Measurements from ENCODE around the gene ANAPC7.
"Not testable (repeated sequence)": the region's sequence is repeated elsewhere in the genome, so short reads cannot be mapped to it uniquely, and the experiment has no call there.

The ANAPC7 gene, protein sequence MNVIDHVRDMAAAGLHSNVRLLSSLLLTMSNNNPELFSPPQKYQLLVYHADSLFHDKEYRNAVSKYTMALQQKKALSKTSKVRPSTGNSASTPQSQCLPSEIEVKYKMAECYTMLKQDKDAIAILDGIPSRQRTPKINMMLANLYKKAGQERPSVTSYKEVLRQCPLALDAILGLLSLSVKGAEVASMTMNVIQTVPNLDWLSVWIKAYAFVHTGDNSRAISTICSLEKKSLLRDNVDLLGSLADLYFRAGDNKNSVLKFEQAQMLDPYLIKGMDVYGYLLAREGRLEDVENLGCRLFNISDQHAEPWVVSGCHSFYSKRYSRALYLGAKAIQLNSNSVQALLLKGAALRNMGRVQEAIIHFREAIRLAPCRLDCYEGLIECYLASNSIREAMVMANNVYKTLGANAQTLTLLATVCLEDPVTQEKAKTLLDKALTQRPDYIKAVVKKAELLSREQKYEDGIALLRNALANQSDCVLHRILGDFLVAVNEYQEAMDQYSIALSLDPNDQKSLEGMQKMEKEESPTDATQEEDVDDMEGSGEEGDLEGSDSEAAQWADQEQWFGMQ

DNA sequence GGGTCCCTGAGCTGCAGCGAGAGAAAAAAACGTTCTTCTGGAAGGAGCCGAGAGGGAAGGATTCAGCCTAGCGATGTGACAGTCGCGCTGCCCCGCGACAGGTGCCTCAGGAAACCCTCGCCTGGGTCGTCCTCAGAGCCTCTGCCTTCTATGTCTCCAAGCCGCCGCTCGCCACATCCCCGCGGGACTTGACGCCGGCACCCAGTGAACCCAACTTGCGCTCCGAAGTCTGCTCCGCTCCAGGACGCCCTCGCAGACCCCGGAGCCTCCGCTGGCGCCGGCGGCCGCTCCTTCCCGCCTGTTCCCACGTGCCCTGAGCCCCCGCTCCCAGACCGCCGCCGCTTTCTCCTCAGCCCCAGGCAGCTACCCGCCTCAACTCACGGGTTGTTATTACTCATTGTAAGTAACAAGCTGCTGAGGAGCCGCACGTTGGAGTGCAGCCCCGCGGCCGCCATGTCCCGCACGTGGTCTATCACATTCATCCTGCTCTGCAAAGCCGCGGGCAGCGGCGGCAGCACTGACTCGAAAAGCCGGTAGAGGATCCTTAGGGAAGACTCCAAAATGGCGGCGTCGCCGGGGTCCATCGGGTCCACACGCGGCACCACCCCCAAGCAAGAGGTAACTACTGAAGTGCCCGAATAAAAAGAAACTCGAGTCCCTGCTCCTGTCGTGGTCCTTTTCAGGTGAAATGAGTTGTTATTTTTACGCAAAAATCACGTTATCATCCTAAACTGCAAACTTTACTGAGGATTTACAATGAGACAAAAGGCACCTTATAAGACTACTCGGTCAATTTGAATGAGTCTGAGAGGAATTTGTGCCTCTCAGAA lies at the start of gene ANAPC7:
Gene ANAPC7 (minus strand): TSS at position 563 of the 830 bp plus-strand sequence. CDS start 81 bp downstream, at position 482.
- DNase-seq, result peak; percentile 90

DNA sequence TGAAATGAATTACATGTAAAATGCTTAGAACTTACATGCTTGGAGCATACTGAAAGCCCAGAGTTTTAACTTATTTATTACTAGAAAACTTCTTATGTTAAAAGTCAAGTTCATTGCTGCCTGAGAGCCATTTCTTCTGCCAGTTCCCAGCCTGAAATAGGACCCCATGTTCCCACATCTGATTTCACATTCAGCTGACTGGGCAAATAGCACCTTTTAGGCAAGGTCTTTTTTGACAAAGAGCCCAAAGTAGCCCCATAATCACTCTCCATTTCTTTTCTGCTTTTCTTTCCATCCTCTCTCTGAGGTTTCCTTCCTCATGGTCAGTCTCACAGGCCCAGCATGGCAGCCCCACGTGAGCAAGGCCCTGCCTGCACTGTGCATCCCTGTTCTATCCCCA lies 47.8 kb upstream of the ANAPC7 start:
- no peak for DNase-seq

DNA sequence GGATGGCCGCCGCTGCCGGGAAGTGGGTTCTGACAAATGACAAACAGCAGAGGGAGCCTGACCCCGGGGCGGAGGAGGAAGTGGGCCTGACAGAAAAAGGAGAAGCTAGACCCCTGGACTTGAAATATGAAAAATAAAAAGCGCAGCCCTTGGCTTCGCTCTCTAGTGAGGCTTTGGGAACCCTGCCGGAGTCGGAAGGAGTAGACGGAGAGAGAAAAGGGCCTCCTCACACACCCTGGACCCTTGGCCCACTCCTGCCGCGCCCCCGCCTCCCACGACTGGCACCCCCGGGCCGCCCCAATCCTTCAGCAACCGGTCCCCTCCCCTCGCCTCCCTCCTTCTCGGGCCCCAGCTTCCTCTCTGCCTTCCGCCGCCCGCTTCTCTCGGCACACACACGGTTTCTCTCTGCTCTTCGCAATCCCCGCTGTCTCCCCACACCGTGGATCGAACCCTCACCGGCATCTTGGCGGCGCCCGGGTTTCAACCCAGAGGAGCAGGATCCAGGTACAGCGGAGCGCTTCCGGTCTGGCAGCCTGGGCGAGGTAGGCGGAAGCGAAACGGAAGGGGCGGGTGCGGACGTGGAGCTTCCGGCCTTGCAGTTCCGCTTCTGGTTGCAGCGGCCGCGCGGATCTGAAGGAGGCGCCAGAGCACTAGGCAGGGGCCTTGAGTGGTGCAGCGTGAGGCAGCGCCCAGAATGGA lies 46.4 kb upstream of the ANAPC7 start, which contains the start of gene ARPC3:
Gene ARPC3 (minus strand): TSS at position 539 of the 699 bp plus-strand sequence. CDS start 77 bp downstream, at position 462.
- peak; percentile 94 for DNase-seq

DNA sequence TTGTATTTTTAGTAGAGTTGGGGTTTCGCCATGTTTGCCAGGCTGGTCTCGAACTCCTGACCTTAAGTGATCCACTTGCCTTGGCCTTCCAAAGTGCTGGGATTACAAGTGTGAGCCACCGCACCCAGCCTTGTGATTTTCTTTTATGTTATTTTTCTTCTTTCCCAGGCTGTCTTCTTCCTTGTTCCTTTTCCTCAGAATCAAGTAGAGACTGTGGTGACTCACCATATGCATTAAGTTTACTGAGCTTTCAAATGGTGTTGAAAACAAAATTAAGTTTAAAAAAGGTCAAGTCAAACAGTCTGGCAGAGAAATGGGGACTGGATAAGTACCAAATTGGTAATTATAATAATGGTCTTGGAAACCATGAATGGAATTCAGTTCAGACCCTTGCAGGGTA lies 40.9 kb upstream of the ANAPC7 start:
- DNase-seq, result no peak

DNA sequence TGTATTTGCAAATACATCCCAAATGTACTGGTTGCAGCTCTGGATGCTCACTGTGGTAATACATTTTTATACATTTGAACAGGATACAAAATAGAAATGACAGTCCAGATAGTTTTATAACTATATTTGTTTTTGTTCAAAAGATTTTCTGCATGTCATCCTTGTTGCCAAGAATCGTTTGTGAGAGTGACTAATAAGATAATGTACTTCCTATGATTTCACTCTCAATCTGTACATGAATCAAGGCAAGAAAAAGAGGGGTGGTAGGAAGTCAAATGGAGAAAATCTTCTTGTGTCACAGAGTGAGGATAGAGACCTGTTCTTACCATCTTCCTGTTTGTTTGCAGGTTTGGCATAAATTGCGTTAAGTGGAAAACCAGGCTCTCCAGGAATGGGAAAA lies 32.7 kb upstream of the ANAPC7 start:
- peak; percentile 19 for DNase-seq

DNA sequence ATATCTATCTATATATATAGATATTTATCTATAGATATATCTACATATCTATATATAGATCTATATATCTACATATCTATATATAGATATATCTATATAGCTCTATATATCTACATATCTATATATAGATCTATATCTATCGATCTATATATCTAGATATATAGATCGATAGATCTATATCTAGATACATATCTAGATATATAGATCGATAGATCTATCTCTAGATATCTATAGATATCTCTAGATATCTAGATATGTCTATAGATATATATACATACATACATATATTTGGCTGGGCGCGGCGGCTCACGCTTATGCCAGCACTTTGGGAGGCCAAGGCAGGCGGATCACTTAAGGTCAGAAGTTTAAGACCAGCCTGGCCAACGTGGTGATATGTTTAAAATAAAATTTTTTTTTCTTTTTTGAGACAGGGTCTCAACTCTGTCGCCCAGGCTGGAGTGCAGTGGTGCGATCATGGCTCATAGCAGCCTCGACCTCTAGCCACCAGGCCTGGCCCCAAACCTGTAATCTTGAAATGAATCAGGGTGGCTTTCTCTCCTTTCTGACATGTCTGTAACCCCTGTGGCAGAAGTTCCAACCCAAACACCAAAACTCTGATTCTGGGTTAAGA lies 28.6 kb upstream of the ANAPC7 start:
- DNase-seq, result no peak

DNA sequence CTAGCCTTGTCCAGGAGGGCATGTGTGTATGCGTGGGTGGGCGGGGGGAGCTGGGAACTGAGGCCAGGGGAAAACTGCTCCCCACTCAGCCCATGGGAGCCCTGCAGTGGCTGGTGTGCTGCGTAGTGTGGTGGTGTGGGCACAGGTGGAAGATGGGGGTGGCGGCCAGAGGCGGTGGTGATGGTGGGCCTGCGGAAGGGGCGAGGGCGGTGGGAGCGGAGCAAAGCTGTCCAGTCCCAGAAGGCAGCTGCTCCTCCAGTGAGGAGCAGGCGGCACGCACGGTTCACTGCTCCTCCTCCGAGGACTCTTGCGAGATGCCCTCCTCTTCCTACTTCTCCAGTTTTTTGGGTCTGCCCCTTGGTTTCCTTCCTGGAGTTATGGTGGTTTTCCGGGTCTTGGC lies 26.2 kb upstream of the ANAPC7 start:
- not testable (repeated sequence) for DNase-seq

DNA sequence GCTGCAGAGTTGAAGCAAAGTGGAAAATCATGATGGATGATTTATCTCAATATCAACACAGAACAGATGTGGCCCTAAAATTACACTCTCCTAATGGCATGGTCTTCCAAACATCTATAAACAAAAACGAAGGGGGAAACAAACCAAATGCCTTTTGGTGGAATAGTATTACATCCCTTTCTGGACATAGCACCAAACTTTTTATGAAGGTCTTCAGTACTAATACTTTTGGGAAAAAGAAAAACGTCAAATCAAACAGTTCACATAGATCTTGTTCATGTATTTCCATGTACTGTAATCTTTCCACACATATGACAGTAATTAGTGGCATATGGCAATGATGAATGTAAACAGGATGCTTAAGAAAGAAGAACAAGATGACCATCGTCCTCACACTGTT lies 22.9 kb upstream of the ANAPC7 start:
- DNase-seq, result no peak

DNA sequence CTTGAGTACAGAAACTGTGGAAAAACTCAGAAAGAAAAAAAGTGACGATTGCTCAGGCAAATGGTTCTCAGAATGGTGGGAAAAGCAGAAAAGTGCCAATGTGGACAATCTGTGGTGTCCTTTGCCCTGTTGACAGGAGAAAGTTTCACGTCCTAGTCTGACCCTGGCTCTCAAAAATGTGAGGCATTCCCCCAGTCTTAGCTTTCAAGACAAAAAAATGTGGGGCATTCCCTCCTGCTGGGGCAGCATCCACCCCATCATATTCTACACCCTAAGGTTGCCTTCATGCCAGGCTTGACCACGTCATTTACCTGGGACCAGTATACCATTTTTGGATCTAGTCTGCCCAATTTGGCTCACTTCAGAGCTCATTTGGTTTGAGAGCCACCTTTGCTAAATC lies 20.7 kb upstream of the ANAPC7 start:
- peak; percentile 46 for DNase-seq

DNA sequence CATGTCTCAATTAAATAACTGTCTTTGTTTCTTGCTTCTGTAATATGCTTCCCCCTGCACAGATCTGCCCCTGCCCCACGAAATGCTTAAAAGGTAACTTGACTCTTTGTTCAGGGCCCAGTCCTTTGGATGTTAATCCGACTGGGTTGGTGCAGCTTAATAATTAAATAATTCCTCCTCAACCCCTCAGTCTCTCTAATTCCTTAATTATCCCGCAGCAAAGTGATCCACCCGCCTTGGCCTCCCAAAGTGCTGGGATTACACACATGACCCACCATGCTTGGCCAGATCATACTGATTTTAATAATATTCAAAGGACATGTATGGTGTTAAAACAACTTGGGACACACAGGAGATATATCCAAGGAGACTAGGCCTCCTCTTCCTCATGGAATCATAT lies 18.2 kb upstream of the ANAPC7 start:
- no peak for DNase-seq

DNA sequence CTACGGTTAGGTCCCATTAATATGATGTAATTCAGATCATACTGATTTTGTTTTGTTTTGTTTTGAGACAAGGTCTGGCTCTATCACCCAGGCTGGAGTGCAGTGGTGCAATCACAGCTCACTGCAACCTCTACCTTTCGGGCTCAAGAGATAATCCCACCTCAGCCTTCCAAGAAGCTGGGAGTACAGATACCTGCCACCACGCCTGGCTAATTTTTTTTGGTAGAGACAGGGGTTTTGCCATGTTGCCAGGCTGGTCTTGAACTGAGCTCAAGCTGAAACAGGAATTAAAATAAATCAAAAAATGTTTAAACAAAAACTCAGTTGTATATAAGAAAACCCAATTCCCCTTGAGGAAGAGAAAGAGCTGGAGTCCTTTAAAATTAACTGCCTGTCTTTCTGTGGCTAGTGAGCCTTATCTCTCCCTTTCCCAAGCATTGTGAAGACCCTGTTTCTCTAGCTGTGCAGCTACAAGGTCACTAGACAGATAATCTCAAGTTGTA lies 17.7 kb upstream of the ANAPC7 start:
- DNase-seq, result no peak

DNA sequence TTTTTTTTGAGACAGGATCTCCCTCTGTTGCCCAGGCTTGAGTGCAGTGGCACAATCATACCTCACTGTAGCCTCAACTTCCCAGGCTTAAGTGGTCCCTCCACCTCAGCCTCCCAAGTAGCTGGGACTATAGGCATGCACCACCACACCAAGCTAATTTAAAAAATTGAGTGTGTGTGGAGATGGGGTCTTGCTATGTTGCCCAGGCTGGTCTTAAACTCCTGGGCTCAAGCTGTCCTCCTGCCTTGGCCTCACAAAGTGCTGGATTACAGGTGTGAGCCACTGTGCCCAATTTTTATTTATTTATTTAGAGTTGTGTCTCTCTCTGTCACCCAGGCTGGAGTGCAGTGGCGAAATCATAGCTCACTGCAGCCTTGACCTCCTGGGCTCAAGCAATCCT lies 17.1 kb upstream of the ANAPC7 start:
- DNase-seq, result not testable (repeated sequence)

DNA sequence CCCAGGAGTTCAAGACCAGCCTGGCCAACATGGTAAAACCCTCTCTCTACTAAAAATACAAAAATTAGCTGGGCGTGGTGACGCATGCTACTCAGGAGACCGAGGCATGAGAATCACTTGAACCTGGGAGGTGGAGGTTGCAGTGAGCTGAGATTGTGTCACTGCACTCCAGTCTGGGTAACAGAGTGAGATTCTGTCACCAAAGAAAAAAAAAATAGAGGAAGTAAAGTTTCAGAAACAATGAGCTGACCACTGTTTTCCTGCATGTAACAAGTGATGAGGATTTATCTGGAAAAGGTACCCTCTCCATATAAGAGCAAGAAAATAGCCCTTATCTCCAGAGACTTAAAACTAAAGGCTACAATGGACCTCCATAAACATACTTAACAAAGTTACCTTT lies 13.6 kb upstream of the ANAPC7 start:
- not testable (repeated sequence) for DNase-seq

DNA sequence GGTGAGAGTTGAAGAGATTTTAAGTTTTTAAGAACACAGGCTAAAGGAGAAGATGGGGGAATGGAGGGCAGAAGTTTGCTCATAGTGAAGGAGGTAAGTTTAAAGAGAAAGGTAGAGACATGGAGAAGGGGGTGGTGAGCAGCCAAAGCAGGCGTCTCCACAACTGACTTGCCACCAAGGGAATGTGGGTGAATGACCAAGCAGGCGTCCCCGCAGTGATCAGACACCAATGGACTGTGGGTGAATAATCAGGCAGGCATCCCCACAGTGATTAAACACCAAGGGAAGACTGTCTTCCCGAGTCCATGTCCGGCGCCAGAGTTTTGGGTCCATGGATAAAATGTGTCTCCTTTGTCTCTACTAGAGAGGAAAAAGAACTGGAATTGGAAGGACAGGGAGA lies 6.6 kb upstream of the ANAPC7 start:
- peak; percentile 47 for DNase-seq

DNA sequence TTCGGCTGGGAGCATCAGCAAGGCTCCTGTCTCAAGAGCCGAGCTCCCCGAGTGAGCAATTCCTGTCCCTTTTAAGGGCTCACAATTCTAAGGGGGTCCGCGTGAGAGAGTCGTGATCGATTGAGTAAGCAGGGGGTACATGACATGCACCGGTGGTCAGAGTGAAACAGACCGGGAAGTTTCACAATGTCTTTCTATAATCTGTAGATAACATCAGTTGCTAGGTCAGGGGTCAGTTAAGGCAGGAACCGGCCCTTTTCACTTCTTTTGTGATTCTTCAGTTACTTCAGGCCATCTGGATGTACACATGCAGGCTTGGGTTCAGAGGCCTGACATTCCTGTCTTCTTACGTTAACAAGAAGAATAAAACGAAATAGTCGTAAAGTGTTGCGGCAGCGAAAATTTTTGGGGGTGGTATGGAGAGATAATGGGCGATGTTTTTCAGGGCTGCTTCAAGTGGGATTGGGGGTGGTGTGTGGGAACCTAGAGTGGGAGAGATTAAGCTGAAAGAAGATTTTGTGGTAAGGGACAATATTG lies 1.7 kb upstream of the ANAPC7 start:
- not testable (repeated sequence) for DNase-seq

DNA sequence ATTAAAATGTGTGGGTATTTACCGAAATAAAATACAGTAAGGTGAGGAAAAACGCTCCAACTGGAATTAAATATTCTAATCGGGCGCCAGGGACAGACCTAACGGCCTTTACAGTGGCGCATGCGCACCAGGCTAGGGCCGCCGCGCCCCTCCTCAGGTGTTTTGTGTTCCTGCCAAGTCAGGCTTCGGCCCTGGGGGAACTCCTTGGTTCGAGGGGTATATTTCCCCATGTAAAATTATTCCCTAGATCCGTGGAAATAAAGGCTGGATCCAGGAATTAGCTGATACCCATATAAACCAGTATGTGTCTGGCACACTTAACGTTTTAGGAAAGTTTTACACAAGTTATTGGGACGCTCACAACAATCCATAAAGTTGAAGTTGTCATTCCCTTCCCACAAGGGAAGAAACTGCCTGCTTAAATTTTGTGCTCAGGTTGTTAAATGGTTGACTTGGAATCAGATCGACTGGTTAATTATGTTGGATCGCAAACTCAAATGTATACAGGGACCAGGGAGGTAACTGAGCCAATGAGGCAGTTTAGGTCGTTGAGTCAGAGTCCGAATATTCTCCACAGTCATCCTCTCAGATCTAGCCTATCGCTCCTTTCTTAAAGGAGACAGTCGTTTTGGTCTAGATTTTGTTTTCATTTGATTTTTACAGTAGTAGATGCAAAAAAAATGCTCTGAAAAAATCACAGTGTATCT lies 621 bp upstream of the ANAPC7 start:
- DNase-seq, result peak; percentile 67

DNA sequence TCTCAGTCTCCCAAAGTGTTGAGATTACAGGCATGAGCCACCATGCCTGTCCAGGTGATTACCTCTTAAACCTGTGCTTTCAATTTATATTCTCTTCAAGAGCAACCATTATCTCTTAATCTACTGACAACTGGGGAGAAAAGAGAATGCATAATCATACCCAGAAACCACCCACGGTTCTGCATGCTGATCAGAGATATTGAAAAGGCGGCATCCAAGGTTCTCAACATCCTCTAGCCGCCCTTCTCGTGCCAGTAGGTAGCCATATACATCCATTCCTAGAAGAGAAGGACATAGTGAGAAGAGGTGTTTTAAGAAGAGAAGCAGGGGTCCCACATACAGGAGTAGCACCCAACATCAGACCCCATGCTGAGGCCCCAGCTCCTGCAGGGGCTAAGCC lies 20.8 kb downstream of the ANAPC7 start:
- DNase-seq, result no peak

DNA sequence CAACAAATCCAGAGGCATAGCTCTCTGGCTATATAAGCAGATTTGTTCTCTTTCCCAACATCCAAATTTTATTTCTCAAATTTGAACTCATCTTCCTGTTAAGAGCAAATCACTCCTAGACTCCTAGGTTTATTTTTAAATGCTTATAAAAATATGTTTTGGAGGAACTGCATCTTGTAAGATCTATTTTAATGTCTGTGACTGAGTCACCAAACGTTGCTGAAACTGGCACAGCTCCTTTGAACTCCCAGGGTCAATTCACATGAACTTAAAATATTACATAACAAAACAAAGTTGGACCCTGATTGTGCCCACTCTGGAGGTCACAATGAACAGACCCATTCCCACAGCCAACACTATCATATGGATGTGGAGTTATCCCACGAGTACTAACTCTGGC lies 23.9 kb downstream of the ANAPC7 start:
- no peak for DNase-seq

DNA sequence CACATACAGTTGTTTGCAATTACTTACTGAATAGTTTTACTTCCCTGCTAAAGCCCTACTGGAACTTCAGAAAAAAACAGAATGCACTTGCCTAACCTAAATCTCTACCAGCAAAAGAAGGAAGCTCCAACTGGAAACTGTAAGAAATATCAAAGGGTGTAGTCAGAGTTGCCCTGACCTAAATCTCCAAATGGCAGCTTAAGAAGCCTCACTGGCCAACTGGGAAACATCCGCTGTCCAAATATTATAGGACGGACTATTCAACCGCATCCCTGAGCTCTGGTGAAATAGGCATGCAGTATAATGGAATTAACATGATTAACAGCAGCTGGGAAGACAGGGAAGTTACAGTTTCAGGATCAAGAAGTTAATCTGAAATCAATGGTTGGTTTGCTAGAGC lies 24.3 kb downstream of the ANAPC7 start:
- DNase-seq, result no peak

DNA sequence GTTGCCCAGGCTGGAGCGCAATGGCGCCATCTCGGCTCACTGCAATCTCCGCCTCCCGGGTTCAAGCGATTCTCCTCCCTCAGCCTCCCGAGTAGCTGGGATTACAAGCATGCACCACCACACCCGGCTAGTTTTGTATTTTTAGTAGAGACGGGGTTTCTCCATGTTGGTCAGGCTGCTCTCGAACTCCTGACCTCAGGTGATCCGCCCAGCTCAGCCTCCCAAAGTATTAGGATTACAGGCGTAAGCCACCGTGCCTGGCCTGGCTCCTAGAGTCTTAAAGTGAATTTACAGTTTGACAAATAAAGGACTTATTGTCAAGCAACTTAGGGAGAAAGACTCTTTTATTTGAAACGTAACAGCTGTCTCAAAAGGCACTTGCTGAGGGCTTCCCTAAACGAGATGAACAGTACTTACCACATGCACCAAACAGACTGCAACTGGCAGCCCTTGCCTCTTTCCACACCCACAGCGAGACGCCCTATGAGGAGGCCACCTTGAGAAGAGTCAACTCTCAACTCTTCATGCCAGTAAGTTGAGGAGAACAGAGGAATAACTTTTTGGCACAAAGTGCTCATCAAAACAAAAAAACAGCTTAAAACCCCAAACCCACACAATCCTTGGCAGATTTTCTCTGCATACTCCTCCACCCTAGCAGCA lies 25.2 kb downstream of the ANAPC7 start:
- DNase-seq, result not testable (repeated sequence)
